Kidney (tissue), 14 donors: ENCODE results near the gene TECTA. TPM values are rescaled to one million over a fixed set of nuclear protein-coding genes. Genes with fewer than 3 reads are reported as not detected.

ENCODE experiments used
- DNase-seq, 5 donors: peaks; one replicate each; pipeline ENCODE4 v3.0.0-alpha.2; 2013 to 2020
- FAIRE-seq: peaks from 2 replicates; lab custom pipeline; 2012; peaks lifted over from hg19 to GRCh38; lab: Jason Lieb, UNC
- H3K27ac ChIP-seq, 2 donors: one replicate each; pipeline ENCODE4 v1.7.0; 2013; ENCODE audit warnings: low read depth in 2 of 2, low read length in 2 of 2, inconsistent platforms in 1 of 2
- H3K27me3 ChIP-seq: one replicate; pipeline ENCODE4 v1.7.1; 2013; ENCODE audit warnings: low read length, inconsistent platforms; ENCODE audit not compliant: control insufficient read depth, insufficient read depth
- H3K36me3 ChIP-seq, 3 donors: one replicate each; pipeline versions ENCODE4 v1.7.0 to v1.7.1; 2013; ENCODE audit warnings: low read length in 3 of 3, control low read depth in 1 of 3, inconsistent platforms in 1 of 3; ENCODE audit not compliant: insufficient read depth in 3 of 3, control insufficient read depth in 2 of 3
- H3K4me1 ChIP-seq, 3 donors: one replicate each; pipeline versions ENCODE4 v1.7.0 to v1.7.1; 2013; ENCODE audit warnings: low read length in 3 of 3, inconsistent platforms in 1 of 3, low read depth in 1 of 3; ENCODE audit not compliant: control insufficient read depth in 2 of 3, insufficient read depth in 2 of 3
- H3K4me3 ChIP-seq, 3 donors: one replicate each; pipeline versions ENCODE4 v1.7.0 to v1.8.1; 2013; ENCODE audit warnings: low read length in 3 of 3, control low read depth in 1 of 3, inconsistent platforms in 1 of 3
- H3K9ac ChIP-seq, 3 donors: one replicate each; pipeline versions ENCODE4 v1.7.0 to v1.7.1; 2013; ENCODE audit warnings: low read length in 3 of 3, control low read depth in 1 of 3, inconsistent platforms in 1 of 3
- H3K9me3 ChIP-seq, 3 donors: one replicate each; pipeline versions ENCODE4 v1.7.0 to v1.7.1; 2013; ENCODE audit warnings: low read length in 3 of 3, control low read depth in 1 of 3, inconsistent platforms in 1 of 3; ENCODE audit not compliant: control insufficient read depth in 2 of 3, insufficient read depth in 1 of 3
- intact Hi-C: fragments of 100-400 bp; cut with DNase I; formaldehyde crosslinking; loops from one replicate; pipeline ENCODE4 v1.11.1; 2022
- polyA plus RNA-seq: library from polyadenylated mRNA; stranded (reverse); fragments of 350-450 nt; fragmentation: Illumina TruSeq; extraction: RNeasy Lipid Tissue Mini Kit (QIAGEN cat#74804); gene quantifications from one replicate; pipeline ENCODE4 v1.2.3, GENCODE V29; 2014; ENCODE audit warnings: low read depth, low replicate concordance; ENCODE audit not compliant: insufficient read depth
- total RNA-seq: library from RNA; stranded (reverse); fragmentation: NEBNext Ultra II Directional; extraction: Animal tissue kit (Norgen Biotek cat#: 25700); gene quantifications from one replicate; pipeline ENCODE4 v1.2.1, GENCODE V29; 2021
- TF ChIP-seq, protein P1 (sequence below): IDR thresholded peaks from 3 replicates; pipeline ENCODE4 v1.5.1; 2012; ENCODE audit warnings: mild to moderate bottlenecking, moderate library complexity, borderline replicate concordance; ENCODE audit not compliant: insufficient read depth; ENCODE audit errors: extremely low read depth
- donor health status: control.
- donor health status: control.
- donor health status: control.
- donor health status: control.
- donor health status: control.
- donor health status: DM: yes; HTN: yes; CAD: no.
- donor health status: Normal renal cell carcinoma (clear cell type).

Gene TECTA
- total and polyA plus RNA-seq, 2 donors from 2014 or later, result 0.54 to 1.2 TPM

DNA sequence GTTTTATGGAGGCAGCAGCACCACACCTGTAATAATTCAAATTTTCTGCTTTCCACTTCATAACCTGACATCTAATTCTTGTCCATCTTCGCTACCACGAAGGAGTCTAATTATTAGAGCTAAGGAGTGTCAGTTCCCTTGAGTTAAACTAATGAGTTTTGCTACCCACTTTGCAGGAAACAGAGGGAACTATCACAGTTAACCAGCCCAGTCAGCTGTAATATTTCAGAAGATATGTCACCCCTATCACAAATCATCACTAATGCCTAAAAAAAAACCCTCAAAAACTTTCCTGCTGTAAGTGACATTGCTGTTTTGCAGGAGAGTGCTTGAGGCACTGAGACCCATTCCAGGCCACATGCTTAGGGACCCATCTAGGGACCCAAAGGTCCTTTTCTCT, 8.4 kb downstream of the TECTA start:
- Histone ChIP-seq H3K36me3 (no peaks in the 10 kb centered on the region), H3K9me3 (no peaks in the 10 kb centered on the region), H3K27ac (no peak overlapping the region), H3K4me3 (no peak overlapping the region), H3K4me1 (peaks cover 0 to 3% (median 3%) of the 10 kb centered on the region in 3 donors), H3K27me3 (no peaks in the 10 kb centered on the region), H3K9ac (no peak overlapping the region)
- TF ChIP-seq, protein P1, sequence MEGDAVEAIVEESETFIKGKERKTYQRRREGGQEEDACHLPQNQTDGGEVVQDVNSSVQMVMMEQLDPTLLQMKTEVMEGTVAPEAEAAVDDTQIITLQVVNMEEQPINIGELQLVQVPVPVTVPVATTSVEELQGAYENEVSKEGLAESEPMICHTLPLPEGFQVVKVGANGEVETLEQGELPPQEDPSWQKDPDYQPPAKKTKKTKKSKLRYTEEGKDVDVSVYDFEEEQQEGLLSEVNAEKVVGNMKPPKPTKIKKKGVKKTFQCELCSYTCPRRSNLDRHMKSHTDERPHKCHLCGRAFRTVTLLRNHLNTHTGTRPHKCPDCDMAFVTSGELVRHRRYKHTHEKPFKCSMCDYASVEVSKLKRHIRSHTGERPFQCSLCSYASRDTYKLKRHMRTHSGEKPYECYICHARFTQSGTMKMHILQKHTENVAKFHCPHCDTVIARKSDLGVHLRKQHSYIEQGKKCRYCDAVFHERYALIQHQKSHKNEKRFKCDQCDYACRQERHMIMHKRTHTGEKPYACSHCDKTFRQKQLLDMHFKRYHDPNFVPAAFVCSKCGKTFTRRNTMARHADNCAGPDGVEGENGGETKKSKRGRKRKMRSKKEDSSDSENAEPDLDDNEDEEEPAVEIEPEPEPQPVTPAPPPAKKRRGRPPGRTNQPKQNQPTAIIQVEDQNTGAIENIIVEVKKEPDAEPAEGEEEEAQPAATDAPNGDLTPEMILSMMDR, result no peak
- FAIRE-seq (no peak), DNase-seq (no peak)
- intact Hi-C loops, result no loop called here

DNA sequence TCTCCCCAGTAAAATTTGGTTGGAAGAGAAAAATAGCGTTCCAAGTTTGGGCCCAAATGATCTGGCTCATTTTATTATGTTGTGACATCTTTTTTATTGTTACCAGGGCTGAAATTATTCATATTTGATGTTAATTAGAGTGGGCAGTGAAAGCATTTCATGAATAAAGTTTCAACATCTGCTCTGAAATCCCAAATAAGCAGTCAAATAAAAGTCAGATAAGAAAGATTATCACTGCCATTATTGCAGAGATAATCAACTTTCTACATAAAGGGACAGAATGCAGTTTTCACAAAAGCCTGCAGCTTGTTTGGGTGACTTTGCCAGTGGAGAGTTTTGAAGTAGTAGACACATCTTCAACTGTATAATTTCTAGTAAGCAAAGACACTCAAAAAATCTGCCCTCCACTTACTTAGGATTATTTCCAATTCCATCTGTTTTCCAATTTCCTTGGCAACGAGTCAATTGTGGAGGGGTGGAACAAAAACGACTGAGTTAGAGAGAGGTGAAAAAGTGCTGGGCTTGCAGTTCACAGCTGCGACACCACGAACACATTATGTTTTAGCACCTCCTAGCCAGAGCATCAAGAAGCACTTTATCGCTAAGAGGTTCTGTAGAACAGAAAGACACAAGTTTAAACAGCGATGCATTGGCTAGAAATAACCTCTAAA, 9.0 kb downstream of the TECTA start:
- intact Hi-C loops, result no loop called here
- Histone ChIP-seq H3K9me3 (no peaks in the 10 kb centered on the region), H3K4me3 (no peak overlapping the region), H3K4me1 (peaks cover 0 to 3% (median 3%) of the 10 kb centered on the region in 3 donors), H3K27me3 (no peaks in the 10 kb centered on the region), H3K27ac (no peak overlapping the region), H3K36me3 (no peaks in the 10 kb centered on the region), H3K9ac (no peak overlapping the region)
- FAIRE-seq (no peak), DNase-seq (peak in 1 of 5 donors; percentile 38)
- TF ChIP-seq, protein P1, result no peak

DNA sequence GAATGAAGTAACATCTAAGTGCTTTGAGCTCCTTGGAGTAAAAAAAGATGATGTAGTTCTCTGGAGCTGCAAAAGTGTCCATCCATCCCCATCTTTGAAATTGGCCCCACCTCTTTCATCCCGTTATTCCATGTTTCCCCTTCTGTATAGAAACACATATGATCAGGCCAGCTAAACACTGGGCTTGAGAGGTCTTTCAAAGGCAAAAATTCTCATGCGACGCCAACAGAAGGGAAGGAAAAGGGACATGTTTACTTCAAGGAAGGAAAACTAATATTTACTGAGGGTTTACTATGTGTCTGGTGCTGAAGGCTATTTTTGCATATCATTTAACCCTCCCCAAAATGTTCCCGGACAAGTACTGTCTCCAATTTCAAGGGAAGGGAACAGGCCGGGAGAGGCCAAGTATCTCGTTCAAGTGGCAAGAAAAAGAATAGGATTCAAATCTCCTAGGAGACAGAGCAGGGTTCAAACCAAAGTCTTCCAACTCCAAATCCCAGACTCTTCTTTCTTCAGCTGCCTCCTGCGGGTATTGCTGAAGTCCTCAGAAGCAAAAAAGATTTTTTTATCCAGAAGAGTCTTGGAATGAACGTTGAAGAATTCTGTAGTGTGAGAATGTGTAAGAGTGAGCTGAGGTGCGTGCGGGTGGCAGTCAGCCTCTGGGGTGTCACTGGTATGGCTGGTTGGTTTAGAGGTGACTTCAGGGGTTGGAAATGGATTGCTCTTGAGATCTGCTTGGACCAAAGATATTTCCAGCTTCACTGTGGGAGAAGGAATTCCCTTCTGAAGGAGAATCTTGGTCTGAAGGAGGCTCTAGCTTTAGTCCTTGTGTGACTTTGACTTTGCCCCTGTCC, 10.1 kb downstream of the TECTA start:
- Histone ChIP-seq H3K4me1 (no peaks in the 10 kb centered on the region), H3K36me3 (no peaks in the 10 kb centered on the region), H3K4me3 (no peak overlapping the region), H3K27me3 (no peaks in the 10 kb centered on the region), H3K9ac (no peak overlapping the region), H3K9me3 (no peaks in the 10 kb centered on the region), H3K27ac (no peak overlapping the region)
- intact Hi-C loops, result no loop called here
- FAIRE-seq, result no peak
- DNase-seq, result no peak
- TF ChIP-seq, protein P1, result no peak
